ENCODE results near the gene CCIN.

The CCIN gene

DNA sequence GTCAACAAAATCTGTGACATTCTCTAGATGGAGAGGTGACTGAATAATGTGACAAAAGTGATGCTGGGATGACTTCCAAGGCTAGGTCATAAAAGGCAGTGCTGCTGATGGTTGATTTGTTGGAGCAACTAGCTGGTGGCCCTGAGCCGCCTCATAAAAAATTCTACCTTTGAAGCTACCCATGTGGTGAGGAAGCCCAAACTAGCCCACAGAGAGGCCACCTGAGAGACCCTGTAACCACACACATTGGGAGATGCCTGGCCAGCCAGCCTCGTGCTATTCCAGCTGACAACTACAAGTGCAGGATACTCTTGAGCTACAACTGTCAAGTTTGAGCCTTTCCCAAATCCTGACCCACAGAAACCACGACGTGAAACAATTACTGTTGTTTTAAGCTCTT is 44.2 kb downstream of the CCIN start:
- no peak for DNase-seq (ENCODE audit: low read depth)
- TF ChIP-seq, protein P1, sequence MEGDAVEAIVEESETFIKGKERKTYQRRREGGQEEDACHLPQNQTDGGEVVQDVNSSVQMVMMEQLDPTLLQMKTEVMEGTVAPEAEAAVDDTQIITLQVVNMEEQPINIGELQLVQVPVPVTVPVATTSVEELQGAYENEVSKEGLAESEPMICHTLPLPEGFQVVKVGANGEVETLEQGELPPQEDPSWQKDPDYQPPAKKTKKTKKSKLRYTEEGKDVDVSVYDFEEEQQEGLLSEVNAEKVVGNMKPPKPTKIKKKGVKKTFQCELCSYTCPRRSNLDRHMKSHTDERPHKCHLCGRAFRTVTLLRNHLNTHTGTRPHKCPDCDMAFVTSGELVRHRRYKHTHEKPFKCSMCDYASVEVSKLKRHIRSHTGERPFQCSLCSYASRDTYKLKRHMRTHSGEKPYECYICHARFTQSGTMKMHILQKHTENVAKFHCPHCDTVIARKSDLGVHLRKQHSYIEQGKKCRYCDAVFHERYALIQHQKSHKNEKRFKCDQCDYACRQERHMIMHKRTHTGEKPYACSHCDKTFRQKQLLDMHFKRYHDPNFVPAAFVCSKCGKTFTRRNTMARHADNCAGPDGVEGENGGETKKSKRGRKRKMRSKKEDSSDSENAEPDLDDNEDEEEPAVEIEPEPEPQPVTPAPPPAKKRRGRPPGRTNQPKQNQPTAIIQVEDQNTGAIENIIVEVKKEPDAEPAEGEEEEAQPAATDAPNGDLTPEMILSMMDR (IDR thresholded peaks at IDR 0.05; ENCODE audit: insufficient read depth, low read depth, low read length, missing control alignments), result no peak
- H3K4me3 ChIP-seq (ENCODE audit: low read depth, low read length), result no peak overlapping the region

DNA sequence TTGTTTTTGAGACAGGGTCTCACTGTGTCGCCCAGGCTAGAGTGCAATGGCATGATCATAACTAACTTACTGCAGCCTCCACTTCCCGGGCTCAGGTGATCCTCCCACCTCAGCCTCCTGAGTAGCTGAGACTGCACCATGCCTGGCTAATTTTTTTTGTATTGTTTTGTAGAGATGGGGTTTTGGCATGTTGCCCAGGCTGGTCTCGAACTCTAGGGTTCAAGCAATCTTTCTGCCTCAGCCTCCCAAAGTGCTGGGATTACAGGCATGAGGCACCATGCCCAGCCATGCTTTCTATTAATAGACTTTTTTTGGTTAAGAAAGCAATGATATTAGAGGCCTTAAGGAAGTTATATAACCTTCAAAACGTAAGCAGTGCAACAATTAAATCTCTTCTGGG is 44.8 kb downstream of the CCIN start:
- TF ChIP-seq, protein P1 (IDR thresholded peaks at IDR 0.05; ENCODE audit: insufficient read depth, low read depth, low read length, missing control alignments), result no peak
- DNase-seq (ENCODE audit: low read depth), result no peak
- H3K4me3 ChIP-seq (ENCODE audit: low read depth, low read length), result no peak overlapping the region

DNA sequence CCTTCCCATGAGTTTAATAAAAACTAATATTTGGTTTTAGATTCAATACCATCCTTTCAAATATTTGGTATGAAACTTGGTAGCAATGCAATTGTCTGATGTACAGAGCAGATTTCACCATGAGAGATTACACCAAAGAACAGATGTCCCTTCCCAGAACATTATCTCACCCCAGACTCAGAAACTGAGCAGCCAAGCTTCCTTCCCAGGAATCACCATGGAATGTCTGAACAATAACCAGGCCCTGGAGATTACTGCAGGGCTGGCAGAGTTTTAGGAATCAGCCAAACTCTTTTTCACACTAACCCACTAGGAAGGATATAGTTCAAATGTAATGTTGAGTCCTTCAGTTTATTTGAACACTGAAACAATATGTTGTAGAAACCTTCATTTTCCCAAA is 45.4 kb downstream of the CCIN start:
- H3K4me3 ChIP-seq (ENCODE audit: low read depth, low read length), result no peak overlapping the region
- TF ChIP-seq, protein P1 (IDR thresholded peaks at IDR 0.05; ENCODE audit: insufficient read depth, low read depth, low read length, missing control alignments), result no peak
- DNase-seq (ENCODE audit: low read depth), result no peak

DNA sequence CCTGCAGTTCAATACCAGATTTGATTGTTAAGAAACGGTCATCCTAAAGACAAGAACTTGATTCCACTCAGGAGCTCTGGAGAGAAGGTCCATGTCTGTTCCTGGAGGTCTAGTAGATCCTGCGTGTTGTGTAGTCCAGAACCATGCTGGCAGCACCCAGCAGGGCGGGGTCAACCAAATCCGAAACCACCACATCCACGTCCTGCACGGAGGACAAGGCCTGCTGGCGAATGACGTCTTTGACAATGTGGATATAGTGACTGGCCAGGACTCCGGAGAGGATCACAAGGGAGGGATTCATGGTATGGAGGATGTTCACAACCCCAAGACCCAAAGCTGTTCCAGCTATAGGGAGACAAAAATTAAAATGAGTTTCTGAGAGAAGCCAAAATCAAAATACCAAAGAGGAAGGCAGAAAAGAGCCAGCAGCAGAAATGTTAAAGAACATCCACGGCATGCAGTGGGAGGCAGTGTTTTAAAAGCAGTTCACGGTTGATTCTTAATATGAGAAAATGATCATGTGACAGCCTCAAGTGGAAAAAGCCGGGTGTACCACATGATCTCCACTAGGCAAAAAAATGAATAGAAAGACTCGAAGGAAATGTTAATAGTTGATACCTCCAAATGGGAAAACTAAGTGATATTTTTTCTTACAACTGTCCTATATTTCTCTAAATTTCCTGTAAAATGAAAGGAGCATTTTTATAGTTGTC is 48.2 kb downstream of the CCIN start:
- TF ChIP-seq, protein P1 (IDR thresholded peaks at IDR 0.05; ENCODE audit: insufficient read depth, low read depth, low read length, missing control alignments), result no peak
- H3K4me3 ChIP-seq (ENCODE audit: low read depth, low read length), result no peak overlapping the region
- no peak for DNase-seq (ENCODE audit: low read depth)

DNA sequence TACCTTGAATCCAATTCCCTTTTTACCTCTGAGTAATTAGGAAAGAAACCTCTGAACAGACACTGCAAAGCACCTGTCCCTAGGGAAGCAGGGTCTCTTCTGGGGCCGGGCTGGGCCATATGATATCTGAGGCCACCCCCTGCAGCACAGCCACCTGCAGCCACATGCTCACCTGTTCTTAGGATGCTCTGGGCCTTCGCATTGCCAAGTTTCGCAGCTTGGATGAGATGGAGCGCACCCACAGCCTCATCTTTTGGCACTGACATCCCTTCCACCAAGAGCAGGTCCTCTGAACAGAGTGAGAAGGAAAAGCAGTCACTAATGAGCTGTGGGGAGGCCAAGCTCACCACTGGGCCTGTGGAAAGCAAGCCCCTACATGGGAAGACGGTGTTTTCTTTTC is 48.8 kb downstream of the CCIN start:
- H3K4me3 ChIP-seq (ENCODE audit: low read depth, low read length), result no peak overlapping the region
- TF ChIP-seq, protein P1 (IDR thresholded peaks at IDR 0.05; ENCODE audit: insufficient read depth, low read depth, low read length, missing control alignments), result no peak
- no peak for DNase-seq (ENCODE audit: low read depth)

DNA sequence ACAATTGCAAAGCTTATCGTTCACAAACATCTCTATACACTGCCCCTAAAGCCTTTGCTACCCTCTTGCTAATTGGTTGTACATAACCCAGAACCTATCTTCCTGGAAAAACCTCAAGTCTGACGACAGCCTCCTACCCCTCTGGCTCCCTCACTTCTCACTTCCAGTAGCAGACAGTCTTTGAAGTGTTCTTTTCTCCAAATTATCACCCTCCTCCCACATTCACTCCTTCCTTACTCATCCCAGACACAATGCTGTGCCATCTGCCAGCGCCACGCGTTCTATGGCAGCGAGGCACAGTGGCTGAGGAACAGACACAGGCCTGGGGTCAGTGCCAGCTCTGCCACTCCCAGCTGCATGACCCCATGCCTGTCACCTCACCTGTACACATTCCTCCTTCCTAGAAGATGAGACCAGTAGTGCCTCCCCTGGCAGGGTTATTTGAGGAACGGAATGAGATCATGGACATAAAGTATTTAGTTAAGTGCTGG is 49.3 kb downstream of the CCIN start:
- no peak for DNase-seq (ENCODE audit: low read depth)
- H3K4me3 ChIP-seq (ENCODE audit: low read depth, low read length), result no peak overlapping the region
- TF ChIP-seq, protein P1 (IDR thresholded peaks at IDR 0.05; ENCODE audit: insufficient read depth, low read depth, low read length, missing control alignments), result no peak

Data from GM12865 (cell line).